Chondrocyte (in vitro differentiated cells): ENCODE results near the gene AP3S2. TPM values are rescaled to one million over a fixed set of nuclear protein-coding genes. Genes with fewer than 3 reads are reported as not detected.
"Not testable (repeated sequence)": the region's sequence is repeated elsewhere in the genome, so short reads cannot be mapped to it uniquely, and the experiment has no call there.

ENCODE experiments used
- DNase-seq: peaks from one replicate; pipeline ENCODE4 v3.0.0; 2021; ENCODE audit warnings: mixed read lengths, low spot score
- H3K27ac Mint-ChIP-seq: one replicate; pipeline ENCODE4 v1.8.0; 2021; ENCODE audit warnings: mild to moderate bottlenecking, moderate library complexity, mixed read lengths; ENCODE audit not compliant: unreplicated experiment
- H3K27me3 Mint-ChIP-seq: 2 replicates; pipeline ENCODE4 v1.8.0; 2021; ENCODE audit warnings: low read depth, mixed read lengths
- H3K36me3 Mint-ChIP-seq: 2 replicates; pipeline ENCODE4 v1.8.0; 2021; ENCODE audit warnings: low read depth, mixed read lengths
- H3K4me1 Mint-ChIP-seq: 2 replicates; pipeline ENCODE4 v1.8.0; 2021; ENCODE audit warnings: low read depth, mild to moderate bottlenecking, mixed read lengths
- H3K4me3 Mint-ChIP-seq: one replicate; pipeline ENCODE4 v1.8.0; 2021; ENCODE audit warnings: mild to moderate bottlenecking, moderate library complexity, mixed read lengths; ENCODE audit not compliant: unreplicated experiment
- H3K9me3 Mint-ChIP-seq: 2 replicates; pipeline ENCODE4 v1.8.0; 2021; ENCODE audit warnings: low read depth, mixed read lengths
- total RNA-seq: library from RNA; stranded (reverse); gene quantifications from 3 replicates; pipeline ENCODE4 v1.2.1, GENCODE V29; 2021
- TF ChIP-seq, protein P1 (sequence below): fragments of 200-600 bp; sonication (generic); IDR thresholded peaks from 2 replicates; pipeline ENCODE4 v1.5.0; 2021; ENCODE audit warnings: antibody characterized with exemption, mild to moderate bottlenecking, moderate library complexity

The AP3S2 gene
- total RNA-seq, 1 donor from 2014 or later = 24.4 TPM

DNA sequence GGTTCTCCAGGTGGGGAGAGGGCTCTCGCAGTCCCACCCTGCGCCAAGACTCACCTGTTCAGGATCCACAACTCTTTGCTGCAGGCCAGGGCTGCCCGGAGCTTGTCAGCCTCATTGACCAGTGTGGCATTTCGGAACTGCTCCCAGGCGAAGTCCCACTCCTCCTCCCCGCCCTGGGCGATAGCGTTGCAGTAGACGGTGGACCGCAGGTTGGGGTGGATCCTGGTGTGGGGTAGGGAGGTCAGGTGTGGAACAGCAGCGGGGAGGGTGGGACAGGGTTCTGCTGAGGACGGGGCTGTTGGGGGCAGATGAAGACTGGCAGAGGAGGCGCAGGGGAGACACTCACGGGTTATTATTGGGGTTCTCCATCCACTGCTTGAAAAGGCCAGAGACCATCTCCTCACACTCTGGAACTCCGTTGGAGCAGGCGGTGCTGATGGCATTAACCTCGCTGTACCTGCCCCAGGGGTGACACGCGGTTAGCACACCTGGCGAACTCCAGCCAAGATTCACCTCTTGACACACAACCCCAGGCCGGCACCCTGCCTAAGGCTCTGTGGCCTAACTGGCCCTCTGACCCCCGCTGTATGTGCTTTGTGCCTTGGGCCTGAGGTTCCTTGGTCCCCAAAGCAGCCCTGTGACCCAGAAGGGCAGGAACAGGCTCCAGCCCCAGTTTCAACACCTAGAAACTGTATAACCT is 101.5 kb downstream of the AP3S2 start:
- Mint-ChIP-seq H3K4me1 (peaks cover 16% of the 10 kb centered on the region), H3K27ac (no peak overlapping the region), H3K9me3 (peaks cover 9% of the 10 kb centered on the region), H3K36me3 (peaks cover 31% of the 10 kb centered on the region), H3K4me3 (no peak overlapping the region), H3K27me3 (no peaks in the 10 kb centered on the region)
- DNase-seq = peak; percentile 81
- TF ChIP-seq, protein P1, sequence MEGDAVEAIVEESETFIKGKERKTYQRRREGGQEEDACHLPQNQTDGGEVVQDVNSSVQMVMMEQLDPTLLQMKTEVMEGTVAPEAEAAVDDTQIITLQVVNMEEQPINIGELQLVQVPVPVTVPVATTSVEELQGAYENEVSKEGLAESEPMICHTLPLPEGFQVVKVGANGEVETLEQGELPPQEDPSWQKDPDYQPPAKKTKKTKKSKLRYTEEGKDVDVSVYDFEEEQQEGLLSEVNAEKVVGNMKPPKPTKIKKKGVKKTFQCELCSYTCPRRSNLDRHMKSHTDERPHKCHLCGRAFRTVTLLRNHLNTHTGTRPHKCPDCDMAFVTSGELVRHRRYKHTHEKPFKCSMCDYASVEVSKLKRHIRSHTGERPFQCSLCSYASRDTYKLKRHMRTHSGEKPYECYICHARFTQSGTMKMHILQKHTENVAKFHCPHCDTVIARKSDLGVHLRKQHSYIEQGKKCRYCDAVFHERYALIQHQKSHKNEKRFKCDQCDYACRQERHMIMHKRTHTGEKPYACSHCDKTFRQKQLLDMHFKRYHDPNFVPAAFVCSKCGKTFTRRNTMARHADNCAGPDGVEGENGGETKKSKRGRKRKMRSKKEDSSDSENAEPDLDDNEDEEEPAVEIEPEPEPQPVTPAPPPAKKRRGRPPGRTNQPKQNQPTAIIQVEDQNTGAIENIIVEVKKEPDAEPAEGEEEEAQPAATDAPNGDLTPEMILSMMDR = no peak

DNA sequence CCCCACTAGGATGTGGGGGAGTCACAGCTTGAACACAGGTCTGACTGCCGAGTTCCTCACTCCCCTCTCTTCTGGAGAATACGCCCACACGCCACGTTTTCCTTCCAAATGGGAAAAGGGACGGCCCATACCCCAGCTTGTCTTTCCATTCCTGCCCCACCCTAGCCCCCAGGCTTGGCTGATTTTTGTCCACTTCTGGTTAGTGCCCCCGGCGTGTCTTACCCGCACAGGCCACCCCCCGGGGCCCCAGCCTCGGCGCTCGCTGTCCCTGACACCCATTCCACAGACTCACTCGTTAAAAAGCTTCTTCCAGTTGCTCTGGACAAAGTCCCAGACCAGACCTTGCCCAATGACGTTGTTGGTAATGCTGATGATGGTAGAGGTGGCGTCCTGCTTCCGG is 103.1 kb downstream of the AP3S2 start:
- H3K4me3 Mint-ChIP-seq = no peak overlapping the region
- DNase-seq = peak; percentile 67
- no peak overlapping the region for H3K27ac Mint-ChIP-seq
- peaks cover 26% of the 10 kb centered on the region for H3K36me3 Mint-ChIP-seq
- TF ChIP-seq, protein P1 = no peak
- peaks cover 9% of the 10 kb centered on the region for H3K9me3 Mint-ChIP-seq
- H3K4me1 Mint-ChIP-seq = peaks cover 19% of the 10 kb centered on the region
- no peaks in the 10 kb centered on the region for H3K27me3 Mint-ChIP-seq

DNA sequence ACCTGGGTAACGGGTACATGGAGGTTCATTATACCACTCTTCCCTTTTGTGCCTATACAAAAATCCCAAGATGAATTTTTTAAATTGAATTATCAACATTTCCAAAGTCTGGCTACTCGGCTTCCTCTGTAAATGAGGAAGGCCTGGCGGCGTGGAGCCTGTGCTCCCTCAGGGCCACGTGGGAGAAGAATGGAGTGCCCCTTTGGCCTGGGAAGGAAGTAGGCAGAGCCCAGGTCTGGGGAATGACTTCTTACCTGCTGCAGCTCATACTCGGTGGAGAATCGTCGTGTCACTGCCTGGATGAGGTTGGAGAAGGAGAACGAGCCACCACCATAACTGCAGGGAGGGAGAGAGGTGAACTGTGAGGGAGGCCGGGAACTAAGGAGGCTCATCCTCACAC is 103.6 kb downstream of the AP3S2 start:
- TF ChIP-seq, protein P1 = no peak
- Mint-ChIP-seq H3K36me3 (peaks cover 25% of the 10 kb centered on the region), H3K27ac (no peak overlapping the region), H3K9me3 (peaks cover 9% of the 10 kb centered on the region), H3K27me3 (no peaks in the 10 kb centered on the region), H3K4me1 (peaks cover 19% of the 10 kb centered on the region), H3K4me3 (no peak overlapping the region)
- DNase-seq = peak; percentile 42

DNA sequence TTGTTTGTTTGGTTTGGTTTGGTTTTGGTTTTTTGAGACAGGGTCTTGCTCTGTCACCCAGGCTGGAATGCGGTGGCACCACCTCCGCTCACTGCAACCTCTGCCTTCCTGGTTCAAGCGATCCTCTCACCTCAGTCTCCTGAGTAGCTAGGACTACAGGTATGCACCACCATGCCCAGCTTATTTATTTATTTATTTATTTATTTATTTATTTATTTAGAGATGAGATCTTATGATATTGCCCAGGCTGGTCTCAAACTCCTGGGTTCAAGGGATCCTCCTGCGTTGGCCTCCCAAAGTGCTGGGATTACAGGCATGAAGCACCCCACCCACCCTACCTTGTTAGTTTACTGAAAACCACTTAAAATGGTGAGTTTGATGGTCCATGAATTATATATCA is 105.2 kb downstream of the AP3S2 start:
- Mint-ChIP-seq H3K36me3 (peaks cover 23% of the 10 kb centered on the region), H3K4me1 (peaks cover 13% of the 10 kb centered on the region)
- H3K27me3 Mint-ChIP-seq, H3K27ac Mint-ChIP-seq, H3K9me3 Mint-ChIP-seq, H3K4me3 Mint-ChIP-seq: not testable (repeated sequence)
- peak; percentile 12 for DNase-seq

DNA sequence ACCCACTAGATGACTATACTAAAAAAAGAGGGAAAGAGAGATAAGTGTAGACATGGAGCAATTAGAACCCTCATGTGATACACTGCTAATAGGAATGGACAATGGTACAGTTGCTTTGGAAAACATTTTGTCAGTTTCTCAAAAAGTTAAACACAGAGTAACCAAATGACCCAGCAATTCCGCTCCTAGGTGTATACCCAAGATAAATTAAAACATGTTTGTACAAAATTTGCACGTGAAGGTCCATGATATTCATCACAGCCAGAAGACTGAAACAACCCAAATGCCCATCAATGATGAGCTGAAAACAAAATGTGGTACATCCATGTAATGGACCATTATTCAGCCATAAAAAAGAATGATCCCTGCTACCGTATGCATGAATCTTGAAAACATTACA is 105.8 kb downstream of the AP3S2 start:
- Mint-ChIP-seq H3K4me1 (peaks cover 13% of the 10 kb centered on the region), H3K9me3 (peaks cover 9% of the 10 kb centered on the region), H3K4me3 (no peak overlapping the region), H3K36me3 (peaks cover 22% of the 10 kb centered on the region), H3K27ac (no peak overlapping the region), H3K27me3 (no peaks in the 10 kb centered on the region)
- TF ChIP-seq, protein P1 = no peak
- no peak for DNase-seq

DNA sequence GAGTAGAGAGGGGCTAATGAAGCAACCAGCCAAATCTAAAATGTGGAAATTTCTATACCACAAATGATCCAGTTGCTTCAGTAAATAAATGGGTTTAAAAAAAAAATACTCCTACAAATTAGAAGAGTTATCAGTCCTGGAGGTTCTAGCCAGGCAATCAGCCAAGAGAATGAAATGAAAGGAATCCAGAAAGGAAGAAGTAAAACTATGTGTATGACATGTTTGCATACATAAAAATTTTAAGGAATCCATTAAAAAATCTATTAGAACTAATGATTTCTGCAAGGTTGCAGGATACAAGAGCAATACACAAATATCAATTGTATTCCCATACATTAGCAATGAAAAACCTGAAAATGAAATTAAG is 108.0 kb downstream of the AP3S2 start:
- no peak for DNase-seq

More for the DNA sequence above, 108.0 kb downstream of the AP3S2 start:
- peaks cover 16% of the 10 kb centered on the region for H3K36me3 Mint-ChIP-seq
- H3K4me1 Mint-ChIP-seq = peaks cover 19% of the 10 kb centered on the region
- H3K9me3 Mint-ChIP-seq = peaks cover 9% of the 10 kb centered on the region
- no peak overlapping the region for H3K4me3 Mint-ChIP-seq
- H3K27me3 Mint-ChIP-seq = no peaks in the 10 kb centered on the region
- H3K27ac Mint-ChIP-seq = peak overlapping the region; percentile 57
- TF ChIP-seq, protein P1 = no peak
